Measurements from ENCODE around the gene VAPB. TPM values are rescaled to one million over a fixed set of nuclear protein-coding genes. Genes with fewer than 3 reads are reported as not detected.
A peak's percentile ranks its signal among the peaks of the same experiment; 100 is the strongest.
"Not testable (repeated sequence)": the region's sequence is repeated elsewhere in the genome, so short reads cannot be mapped to it uniquely, and the experiment has no call there.

Gene VAPB
- total RNA-seq, 3 donors from 2014 or later (not counting 1 experiment from before 2014, with no cell fraction given): 20.3 to 23.1 (median 21.3) TPM

- Mint-ChIP-seq H3K36me3 (no peaks in the 10 kb centered on the region), H3K4me1 (peaks cover 28 to 37% of the 10 kb centered on the region in 2 donors), H3K27ac (peak overlapping the region; percentile 82 to 88), H3K4me3 (peak overlapping the region; percentile 77), H3K27me3 (ENCODE audit: low read depth in 2 of 2) (no peaks in the 10 kb centered on the region), H3K9me3 (no peaks in the 10 kb centered on the region)
- Histone ChIP-seq H3K27ac (ENCODE audit: low read length) (peak overlapping the region; percentile 6), H3K36me3 (ENCODE audit: control insufficient read depth, insufficient read depth, low read length) (no peaks in the 10 kb centered on the region), H3K4me1 (ENCODE audit: control insufficient read depth, insufficient read depth, low read length) (peaks cover 6% of the 10 kb centered on the region), H3K27me3 (ENCODE audit: control insufficient read depth, insufficient read depth, low read length) (no peaks in the 10 kb centered on the region), H3K9me3 (ENCODE audit: control insufficient read depth, insufficient read depth, low read length) (no peaks in the 10 kb centered on the region), H3K4me3 (ENCODE audit: low read length) (no peak overlapping the region)
- no CpG with 5 or more reads among the region's 2 CpGs for WGBS (ENCODE audit: insufficient coverage)
- ATAC-seq: peak; percentile 63 to 79 (median 66)
- intact Hi-C loops (cut with micrococcal nuclease): no loop called here
- TF ChIP-seq CTCF (IDR thresholded peaks at IDR 0.05): no peak
- peak in 1 of 2 donors; percentile 51 for DNase-seq
Observed at GRCh38 chr20:58407966-58408557, 19.0 kb downstream of the VAPB start.

GRCh38 chr20:58408603-58409246, 19.7 kb downstream of the VAPB start:
- no CpG with 5 or more reads among the region's 3 CpGs for WGBS (ENCODE audit: insufficient coverage)
- peak; percentile 64 to 79 (median 76) for ATAC-seq
- H3K9me3 Mint-ChIP-seq: no peaks in the 10 kb centered on the region

GRCh38 chr20:58414216-58414615, 25.2 kb downstream of the VAPB start:
- H3K9me3 ChIP-seq (ENCODE audit: control insufficient read depth, insufficient read depth, low read length); H3K27me3 ChIP-seq (ENCODE audit: control insufficient read depth, insufficient read depth, low read length); H3K36me3 Mint-ChIP-seq; H3K4me3 ChIP-seq (ENCODE audit: low read length); H3K9me3 Mint-ChIP-seq; H3K36me3 ChIP-seq (ENCODE audit: control insufficient read depth, insufficient read depth, low read length); DNase-seq; H3K27me3 Mint-ChIP-seq (ENCODE audit: low read depth in 2 of 2); ATAC-seq; intact Hi-C loops (cut with micrococcal nuclease); H3K27ac ChIP-seq (ENCODE audit: low read length); H3K4me3 Mint-ChIP-seq; H3K4me1 ChIP-seq (ENCODE audit: control insufficient read depth, insufficient read depth, low read length); H3K27ac Mint-ChIP-seq: not testable (repeated sequence)
- peaks cover 35 to 44% of the 10 kb centered on the region in 2 donors for H3K4me1 Mint-ChIP-seq
- WGBS (ENCODE audit: insufficient coverage): 97% methylated on average over 20 of the region's 35 CpGs

More at GRCh38 chr20:58408603-58409246, 19.7 kb downstream of the VAPB start:
- Mint-ChIP-seq H3K36me3 (no peaks in the 10 kb centered on the region), H3K27me3 (ENCODE audit: low read depth in 2 of 2) (no peaks in the 10 kb centered on the region), H3K4me3 (peak overlapping the region; percentile 77), H3K27ac (peak overlapping the region; percentile 82 to 88), H3K4me1 (peaks cover 28 to 37% of the 10 kb centered on the region in 2 donors)
- Histone ChIP-seq H3K4me1 (ENCODE audit: control insufficient read depth, insufficient read depth, low read length) (peaks cover 6% of the 10 kb centered on the region), H3K27me3 (ENCODE audit: control insufficient read depth, insufficient read depth, low read length) (no peaks in the 10 kb centered on the region), H3K9me3 (ENCODE audit: control insufficient read depth, insufficient read depth, low read length) (no peaks in the 10 kb centered on the region), H3K4me3 (ENCODE audit: low read length) (no peak overlapping the region), H3K36me3 (ENCODE audit: control insufficient read depth, insufficient read depth, low read length) (no peaks in the 10 kb centered on the region), H3K27ac (ENCODE audit: low read length) (peak overlapping the region; percentile 8)
- peak in 1 of 2 donors; percentile 53 for DNase-seq
- no peak for TF ChIP-seq CTCF (IDR thresholded peaks at IDR 0.05)
- intact Hi-C loops (cut with micrococcal nuclease): no loop called here

GRCh38 chr20:58414786-58415185, 25.8 kb downstream of the VAPB start:
- H3K36me3 Mint-ChIP-seq; H3K4me1 ChIP-seq (ENCODE audit: control insufficient read depth, insufficient read depth, low read length); ATAC-seq; H3K9me3 Mint-ChIP-seq; H3K9me3 ChIP-seq (ENCODE audit: control insufficient read depth, insufficient read depth, low read length); DNase-seq; H3K27me3 Mint-ChIP-seq (ENCODE audit: low read depth in 2 of 2); H3K36me3 ChIP-seq (ENCODE audit: control insufficient read depth, insufficient read depth, low read length); H3K4me3 ChIP-seq (ENCODE audit: low read length); H3K27me3 ChIP-seq (ENCODE audit: control insufficient read depth, insufficient read depth, low read length); intact Hi-C loops (cut with micrococcal nuclease); H3K4me3 Mint-ChIP-seq; H3K27ac ChIP-seq (ENCODE audit: low read length): not testable (repeated sequence)
- peak overlapping the region in 1 of 2 donors; percentile 68 for H3K27ac Mint-ChIP-seq
- 95% methylated on average over 20 of the region's 26 CpGs for WGBS (ENCODE audit: insufficient coverage)
- H3K4me1 Mint-ChIP-seq: peaks cover 29 to 38% of the 10 kb centered on the region in 2 donors

All from natural killer cell (primary cell).